NCI-H1105 treated with DMSO at 0.1 percent for 48 hours (cell line): ENCODE measurements around the gene ZMYND11.

ENCODE experiments used
- DNase-seq: peaks from one replicate; lab custom pipeline; 2025; lab: John Stamatoyannopoulos, UW

The ZMYND11 gene

DNA sequence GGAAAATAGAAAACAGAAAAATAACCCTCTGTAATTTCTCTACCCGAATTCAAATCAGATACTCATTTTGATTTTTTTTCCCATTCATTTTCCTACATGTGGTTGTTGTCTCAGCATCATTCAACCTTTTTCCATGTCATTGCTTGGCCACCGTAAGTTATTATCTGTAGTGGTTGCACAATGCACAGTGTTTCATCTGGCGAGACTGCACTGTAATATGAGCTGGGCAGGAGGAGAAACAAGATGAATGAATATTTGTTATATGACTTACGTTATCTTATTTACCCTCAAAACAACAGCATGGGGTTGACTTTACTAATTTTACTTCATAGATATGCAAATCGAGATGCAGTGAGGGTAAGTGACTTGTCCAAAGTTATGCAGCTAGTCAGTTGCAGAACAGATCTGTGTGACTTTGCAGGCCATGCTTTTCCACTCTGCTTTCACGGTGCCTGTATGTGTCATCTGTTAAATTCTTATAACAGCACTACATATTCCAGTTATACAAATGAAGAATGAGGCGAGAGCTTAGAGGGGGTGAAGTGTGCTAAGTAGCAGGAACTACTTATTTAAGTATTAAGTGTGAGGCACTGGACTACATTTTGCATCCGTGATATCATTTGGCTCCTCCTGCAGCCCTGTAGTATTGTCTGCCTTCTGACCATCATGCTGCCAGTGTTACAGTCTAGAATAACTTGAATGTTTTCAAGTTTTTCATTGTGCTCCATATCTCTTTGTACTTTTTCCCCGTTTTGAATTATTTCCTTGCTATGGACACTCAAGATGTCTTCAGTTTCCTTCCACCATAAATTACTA lies 56.7 kb downstream of the ZMYND11 start:
- no peak for DNase-seq

DNA sequence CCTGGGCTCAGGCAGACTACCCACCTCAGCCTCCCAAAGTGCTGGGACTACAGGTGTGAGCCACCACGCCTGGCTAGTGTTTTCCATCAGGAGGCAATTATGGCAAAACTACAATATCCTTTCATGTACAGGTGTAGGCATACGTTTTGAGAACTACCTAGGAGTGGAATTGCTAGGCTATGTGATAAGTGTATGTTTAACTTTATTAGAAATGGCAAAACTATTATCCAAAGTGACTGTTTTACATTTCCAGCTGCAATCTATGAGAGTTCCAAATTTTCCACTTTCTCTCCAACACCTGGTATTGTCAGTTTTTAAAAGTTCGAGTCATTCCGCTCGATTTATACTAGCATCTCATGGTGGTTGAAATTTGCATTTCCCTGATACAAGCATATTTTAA lies 59.0 kb downstream of the ZMYND11 start:
- no peak for DNase-seq

- no peak for DNase-seq
Measured at GRCh38 chr10:200405-200804, 65.2 kb downstream of the ZMYND11 start.

DNA sequence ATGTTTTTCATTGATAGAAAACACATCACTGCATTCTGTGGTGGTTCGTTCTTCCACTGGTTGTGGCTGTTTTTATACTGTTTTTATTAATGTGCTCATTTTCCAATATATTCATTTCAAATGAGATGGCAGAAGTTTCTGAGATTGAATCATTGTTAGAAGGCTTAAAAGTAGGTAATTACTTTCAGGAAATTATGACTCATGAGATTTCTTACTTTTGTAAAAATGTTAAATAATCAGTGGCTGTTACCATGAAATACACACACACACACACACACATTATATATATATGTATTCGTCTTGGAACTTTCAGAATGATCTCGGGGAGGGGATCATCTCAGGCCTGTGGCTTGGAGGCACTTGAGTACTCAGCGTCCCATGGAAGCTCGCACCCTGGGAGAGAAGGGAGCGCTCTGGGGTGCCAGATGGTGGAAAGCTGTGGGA lies 66.1 kb downstream of the ZMYND11 start:
- DNase-seq = no peak

- no peak for DNase-seq
Measured at GRCh38 chr10:208616-209015, 73.4 kb downstream of the ZMYND11 start.

GRCh38 chr10:209357-209756 lies 74.1 kb downstream of the ZMYND11 start:
- no peak for DNase-seq

DNA sequence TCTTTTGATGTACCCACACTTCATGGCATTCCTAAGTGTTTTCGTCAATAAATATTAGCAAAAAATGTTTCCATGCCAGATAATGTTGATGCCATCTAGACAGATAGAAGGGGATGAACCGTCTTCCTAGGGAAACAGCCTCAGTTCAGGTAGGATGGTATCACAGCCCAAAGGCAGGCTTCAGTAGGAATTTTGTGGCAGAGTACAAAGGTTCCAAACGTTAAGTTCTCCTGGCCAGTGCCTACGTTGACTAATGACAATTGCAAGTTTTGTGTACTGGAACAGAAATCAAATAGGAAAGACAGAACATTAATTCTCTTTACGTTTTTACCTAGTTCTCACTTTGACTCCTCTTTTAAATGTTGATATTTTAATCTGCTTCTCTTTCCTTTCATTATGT lies 75.0 kb downstream of the ZMYND11 start:
- no peak for DNase-seq

- no peak for DNase-seq
Measured at GRCh38 chr10:215444-215843, 80.2 kb downstream of the ZMYND11 start.

DNA sequence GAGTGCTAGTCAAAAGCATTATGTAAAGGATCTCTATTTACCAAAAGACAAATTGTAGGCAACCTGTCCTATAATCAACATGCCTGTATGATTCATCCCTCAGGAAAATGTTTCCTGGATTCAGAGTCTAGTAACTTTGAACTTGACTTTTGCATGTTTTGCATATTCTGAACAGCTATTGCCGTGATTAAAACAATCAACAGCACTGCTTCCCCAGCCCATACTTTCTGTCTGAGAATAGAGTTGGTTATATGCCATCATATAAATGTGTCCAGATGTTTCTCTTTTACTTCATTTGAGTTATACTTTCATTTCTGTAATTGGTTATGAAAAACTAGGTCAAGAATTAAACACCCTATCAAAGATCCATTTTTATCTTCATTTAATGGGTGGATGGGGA lies 83.5 kb downstream of the ZMYND11 start:
- no peak for DNase-seq

- no peak for DNase-seq
Measured at GRCh38 chr10:219731-220472, 84.6 kb downstream of the ZMYND11 start.

GRCh38 chr10:224571-224970 lies 89.3 kb downstream of the ZMYND11 start:
- DNase-seq = peak; percentile 58

- no peak for DNase-seq
Measured at GRCh38 chr10:226018-226417, 90.8 kb downstream of the ZMYND11 start.

GRCh38 chr10:227014-227413 lies 91.8 kb downstream of the ZMYND11 start:
- DNase-seq = no peak

GRCh38 chr10:228366-228765 lies 93.1 kb downstream of the ZMYND11 start:
- DNase-seq = no peak

DNA sequence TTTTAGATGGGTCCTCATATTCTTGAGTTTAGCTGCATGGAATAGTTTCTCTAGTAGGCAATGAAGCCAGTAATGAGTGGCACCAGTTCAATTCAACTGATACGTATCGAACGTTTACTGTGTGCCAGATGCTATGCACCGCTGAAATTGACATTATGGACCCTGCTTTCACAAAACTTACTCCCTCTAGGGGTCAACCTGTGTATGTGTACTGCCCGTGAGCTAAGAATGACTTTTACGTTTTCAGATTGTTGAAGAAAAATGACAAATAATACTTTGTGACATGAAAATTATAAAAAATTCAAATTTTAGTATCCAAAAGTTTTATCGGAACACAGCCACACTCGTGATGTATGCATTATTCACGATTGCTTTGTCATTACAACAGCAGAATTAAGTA lies 95.5 kb downstream of the ZMYND11 start:
- peak; percentile 3 for DNase-seq

DNA sequence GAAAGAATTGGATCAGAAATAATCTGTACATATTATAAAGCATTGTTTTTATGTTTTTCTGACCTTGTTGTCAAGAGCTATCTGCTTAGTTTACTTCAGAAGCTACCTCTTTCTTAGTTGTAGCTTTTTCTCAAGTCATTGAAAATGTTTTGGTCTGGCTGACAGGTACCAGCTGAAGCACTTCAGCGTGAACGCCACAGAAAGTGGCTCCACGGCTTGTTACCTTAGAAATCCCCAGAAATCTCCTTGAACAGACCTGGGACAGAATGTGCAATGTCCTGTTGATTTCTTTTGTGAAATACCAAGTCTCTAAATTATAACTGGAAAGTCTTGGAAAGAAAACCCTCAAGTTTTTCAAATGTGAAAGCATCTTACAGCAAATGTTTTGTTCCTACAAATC lies 96.8 kb downstream of the ZMYND11 start:
- no peak for DNase-seq

DNA sequence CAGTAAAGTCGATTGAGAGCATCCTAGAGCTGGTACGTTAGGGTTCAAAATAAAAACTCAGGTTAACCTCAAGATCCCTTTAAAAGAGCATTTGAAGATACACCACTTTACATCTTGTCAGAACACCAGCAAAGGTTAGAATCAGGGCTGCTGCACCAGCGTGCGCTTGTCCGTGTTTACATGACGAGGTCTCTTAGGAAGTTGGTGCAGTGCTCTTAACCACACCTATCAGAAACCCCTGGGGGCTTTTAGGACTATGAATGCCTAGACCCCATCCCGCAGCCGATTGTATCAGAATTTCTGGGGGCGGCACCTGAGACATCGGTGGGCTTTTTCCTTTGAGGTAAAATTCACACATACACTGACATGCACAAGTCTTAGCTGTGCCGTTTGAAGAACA lies 97.6 kb downstream of the ZMYND11 start:
- no peak for DNase-seq

DNA sequence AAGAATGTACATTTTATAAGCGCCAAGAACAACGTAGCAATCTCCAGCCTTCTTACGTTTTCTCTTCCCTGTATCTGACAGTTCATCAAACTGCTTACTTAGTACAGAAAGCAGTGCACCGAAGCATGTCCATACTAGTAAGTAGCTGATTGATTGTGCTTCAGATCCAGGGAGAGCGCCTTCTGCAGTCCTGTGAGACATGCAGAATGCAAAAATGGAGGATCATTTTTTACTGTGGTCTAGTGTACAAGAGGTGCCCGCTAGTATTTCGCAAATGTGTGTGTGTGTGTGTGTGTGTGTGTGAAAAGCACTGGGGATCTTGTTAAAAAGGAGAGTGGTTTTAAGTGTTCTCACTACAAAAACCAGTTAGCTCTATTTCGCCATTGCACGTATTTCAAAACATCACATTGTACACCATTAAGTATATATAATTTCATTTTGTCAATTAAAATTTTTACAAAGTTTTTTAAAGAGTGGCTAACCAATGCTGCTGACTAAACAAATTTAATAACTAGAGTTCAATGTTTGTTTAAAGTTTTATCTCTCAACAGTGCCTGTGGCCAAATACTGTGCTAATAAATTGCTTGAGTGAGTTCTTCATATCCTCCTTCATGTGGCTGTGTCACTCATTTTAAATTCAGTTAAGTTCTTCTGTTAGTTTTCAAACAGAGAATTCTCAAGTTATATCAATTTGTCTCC lies 99.6 kb downstream of the ZMYND11 start:
- no peak for DNase-seq

- no peak for DNase-seq
Measured at GRCh38 chr10:235915-236314, 100.7 kb downstream of the ZMYND11 start.

GRCh38 chr10:239109-239508 lies 103.9 kb downstream of the ZMYND11 start:
- no peak for DNase-seq

GRCh38 chr10:241451-241850 lies 106.2 kb downstream of the ZMYND11 start:
- no peak for DNase-seq

DNA sequence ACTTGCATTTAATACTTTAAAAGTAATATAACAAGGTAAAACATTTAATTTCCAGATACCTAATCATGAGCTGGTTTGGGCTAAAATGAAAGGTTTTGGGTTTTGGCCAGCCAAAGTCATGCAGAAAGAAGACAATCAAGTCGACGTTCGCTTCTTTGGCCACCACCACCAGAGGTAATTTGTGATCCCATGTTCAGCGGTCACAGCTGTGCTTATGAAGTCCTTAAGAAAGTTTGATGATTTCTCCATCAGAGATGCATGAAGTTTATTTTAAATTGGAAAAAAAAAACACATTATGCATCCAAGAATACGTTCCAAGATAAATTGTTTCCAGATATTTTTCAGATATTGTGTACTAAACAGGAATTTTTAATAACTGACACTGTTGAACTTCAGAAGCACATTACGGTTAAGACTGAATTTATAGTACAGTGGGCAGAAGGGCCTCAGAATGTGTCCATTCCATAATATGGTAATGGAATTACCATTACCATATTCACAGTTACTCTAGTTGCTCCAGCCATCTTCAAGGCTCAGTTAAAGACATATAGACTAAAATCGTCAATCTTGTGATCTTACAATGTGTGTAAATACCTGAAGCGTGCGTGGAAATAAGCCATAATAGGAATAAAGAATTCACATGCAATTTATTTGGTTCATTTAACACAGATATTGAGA lies 106.8 kb downstream of the ZMYND11 start:
- no peak for DNase-seq
